ENCODE data around the gene ABTB2. TPM values are rescaled to one million over a fixed set of nuclear protein-coding genes. Genes with fewer than 3 reads are reported as not detected.
A peak's percentile ranks its signal among the peaks of the same experiment; 100 is the strongest.

Gene ABTB2
- total and polyA plus RNA-seq, 9 of the 15 experiments (the other 6 are each of a cell fraction or from before 2014, with no cell fraction given) = 0.03 to 0.18 (median 0.12) TPM; not detected in 2

GRCh38 chr11:34405079-34405858 lies 47.5 kb upstream of the ABTB2 start (continued):
- TF ChIP-seq ATF3 (IDR thresholded peaks at IDR 0.05) (peak; percentile 50), ATF3 (CRISPR knock-in tag; conservative IDR thresholded peaks at IDR 0.05) (no peak), TFE3 (CRISPR knock-in tag; IDR thresholded peaks at IDR 0.05) (peak; percentile 94), CBFA2T2 (conservative IDR thresholded peaks at IDR 0.05) (0 out of 2 replicates have a peak, but pooled peaks have one; percentile 9), RNF2 (IDR thresholded peaks at IDR 0.05) (no peak), TOE1 (IDR thresholded peaks at IDR 0.05; ENCODE audit: borderline replicate concordance) (peak; percentile 91), TOE1 (CRISPR knock-in tag; IDR thresholded peaks at IDR 0.05; ENCODE audit: borderline replicate concordance, low read depth) (no peak), ADNP (tag; IDR thresholded peaks at IDR 0.05) (0 out of 2 replicates have a peak, but pooled peaks have one; percentile 16), KLF13 (tag; IDR thresholded peaks at IDR 0.05; ENCODE audit: borderline replicate concordance, low read depth) (no peak), ATF2 (CRISPR knock-in tag; IDR thresholded peaks at IDR 0.05) (no peak), FOSL1 (tag; conservative IDR thresholded peaks at IDR 0.05) (peak; percentile 72)

Measured in K562 (cell line).